ENCODE data around the gene CFAP45.
A peak's percentile ranks its signal among the peaks of the same experiment; 100 is the strongest.

Gene CFAP45

DNA sequence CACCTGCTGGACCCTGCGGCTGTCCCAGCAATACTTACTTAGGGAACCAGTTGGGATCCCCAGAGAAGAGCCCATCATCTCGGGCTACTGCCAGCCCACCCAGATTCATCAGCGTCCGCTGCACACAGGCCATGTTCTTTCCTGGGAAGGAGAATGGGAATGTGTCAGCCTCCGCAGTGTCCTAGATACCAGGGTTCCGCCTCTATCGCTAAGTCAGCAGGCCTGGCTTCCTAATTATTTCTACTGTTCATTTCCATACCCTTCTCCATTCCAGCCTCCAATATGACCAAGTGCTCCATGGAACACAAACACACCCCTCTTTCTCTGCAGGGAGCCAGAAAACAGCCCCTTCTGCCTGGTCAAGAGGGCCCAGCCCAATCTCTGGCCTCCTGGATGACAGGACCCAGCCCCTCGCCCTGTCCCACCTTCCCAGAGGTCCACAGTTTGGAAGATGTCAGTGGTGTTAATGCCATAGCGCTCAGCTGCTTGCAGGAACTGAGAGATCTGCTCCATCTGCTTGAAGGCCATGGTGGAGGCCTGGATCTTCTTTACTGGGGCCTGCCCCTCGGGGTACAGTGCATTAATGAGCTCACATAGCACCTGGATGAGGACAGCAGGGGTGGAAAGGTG lies 19.4 kb upstream of the CFAP45 start:
- peaks cover 3% of the 10 kb centered on the region for H3K27me3 ChIP-seq (ENCODE audit: control insufficient read depth, insufficient read depth, low read length)
- H3K4me3 ChIP-seq (ENCODE audit: low read depth, low read length) = no peak overlapping the region
- H3K9me3 ChIP-seq (ENCODE audit: control insufficient read depth, insufficient read depth, low read length) = no peaks in the 10 kb centered on the region
- H3K9ac ChIP-seq (ENCODE audit: low read depth, low read length) = no peak overlapping the region
- peaks cover 21% of the 10 kb centered on the region for H3K4me1 ChIP-seq (ENCODE audit: control insufficient read depth, insufficient read depth, low read length)
- H3K36me3 ChIP-seq (ENCODE audit: control insufficient read depth, insufficient read depth, low read length) = peaks cover 21% of the 10 kb centered on the region

DNA sequence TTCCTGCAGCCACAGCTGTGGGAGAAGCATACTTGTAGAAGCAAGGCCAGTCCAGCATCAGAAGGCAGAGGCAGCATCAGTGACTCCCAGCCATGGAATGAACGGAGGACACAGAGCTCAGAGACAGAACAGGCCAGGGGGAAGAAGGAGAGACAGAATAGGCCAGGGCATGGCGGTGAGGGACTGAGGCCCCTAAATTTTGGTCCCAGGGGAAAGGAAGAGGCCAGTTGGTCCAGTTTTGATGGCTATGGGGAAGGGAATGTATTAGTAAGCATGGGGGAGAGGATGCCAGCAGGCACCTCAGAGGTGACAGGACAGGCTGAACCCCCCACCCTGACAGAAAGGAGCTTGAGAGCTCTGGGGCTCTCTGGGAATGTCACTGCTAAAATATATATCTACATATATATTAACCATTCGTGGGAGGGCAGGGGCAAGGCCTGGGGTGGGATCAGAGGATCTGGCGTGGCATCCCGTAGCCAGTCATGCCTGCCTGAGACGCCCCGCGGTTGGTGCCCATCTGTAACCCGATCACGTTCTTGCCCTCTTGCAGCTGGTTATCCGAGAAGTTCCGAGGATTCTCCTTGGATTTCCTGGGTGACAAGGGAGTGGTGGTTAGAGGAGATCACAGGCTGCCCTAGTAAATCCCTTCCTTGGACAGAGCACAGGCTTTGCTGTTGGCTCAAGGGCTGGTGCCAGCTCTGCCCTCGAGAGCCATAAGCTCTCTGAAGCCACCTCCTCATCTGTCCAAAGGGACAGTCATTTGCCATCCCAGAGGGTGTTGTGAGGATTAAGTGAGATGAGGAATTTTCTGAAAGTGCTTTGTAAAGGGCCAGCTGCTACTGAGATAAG lies 18.6 kb upstream of the CFAP45 start:
- no peak overlapping the region for H3K9ac ChIP-seq (ENCODE audit: low read depth, low read length)
- H3K9me3 ChIP-seq (ENCODE audit: control insufficient read depth, insufficient read depth, low read length) = no peaks in the 10 kb centered on the region
- H3K36me3 ChIP-seq (ENCODE audit: control insufficient read depth, insufficient read depth, low read length) = peaks cover 21% of the 10 kb centered on the region
- H3K4me3 ChIP-seq (ENCODE audit: low read depth, low read length) = no peak overlapping the region
- H3K4me1 ChIP-seq (ENCODE audit: control insufficient read depth, insufficient read depth, low read length) = peaks cover 26% of the 10 kb centered on the region
- no peaks in the 10 kb centered on the region for H3K27me3 ChIP-seq (ENCODE audit: control insufficient read depth, insufficient read depth, low read length)

DNA sequence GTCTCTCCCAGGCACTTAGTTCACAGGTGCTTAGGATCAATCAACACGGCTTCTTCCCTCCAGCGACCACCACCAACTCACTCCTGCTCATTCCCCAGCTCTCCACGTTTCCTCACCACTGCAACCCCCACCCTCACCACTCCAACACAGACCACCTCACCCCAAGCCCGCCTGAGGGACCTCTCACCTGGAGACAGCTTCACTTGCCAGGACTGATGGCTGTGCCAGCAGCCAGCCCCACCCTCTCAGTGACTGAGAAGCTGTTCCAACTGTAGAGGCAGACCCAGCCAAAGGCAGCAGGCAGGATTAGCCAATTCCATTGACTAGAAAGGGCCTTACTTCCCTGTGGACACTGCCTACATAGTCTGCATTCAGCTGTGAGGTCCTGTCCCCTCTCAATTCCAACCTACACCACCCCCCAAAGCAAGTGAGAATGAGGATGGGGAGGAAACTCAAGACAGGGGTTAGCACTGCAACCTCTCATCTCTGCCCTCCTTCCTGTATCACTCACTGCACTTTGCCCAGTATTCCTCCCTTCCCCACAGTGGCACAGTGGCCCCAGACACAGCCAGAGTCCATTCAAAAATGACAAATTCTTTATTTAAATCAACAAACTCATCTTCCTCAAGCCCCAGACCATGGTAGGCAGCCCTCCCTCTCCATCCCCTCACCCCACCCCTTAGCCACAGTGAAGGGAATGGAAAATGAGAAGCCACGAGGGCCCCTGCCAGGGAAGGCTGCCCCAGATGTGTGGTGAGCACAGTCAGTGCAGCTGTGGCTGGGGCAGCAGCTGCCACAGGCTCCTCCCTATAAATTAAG lies 17.8 kb upstream of the CFAP45 start:
- Histone ChIP-seq H3K36me3 (ENCODE audit: control insufficient read depth, insufficient read depth, low read length) (peaks cover 21% of the 10 kb centered on the region), H3K4me3 (ENCODE audit: low read depth, low read length) (no peak overlapping the region), H3K27me3 (ENCODE audit: control insufficient read depth, insufficient read depth, low read length) (no peaks in the 10 kb centered on the region), H3K9ac (ENCODE audit: low read depth, low read length) (no peak overlapping the region), H3K9me3 (ENCODE audit: control insufficient read depth, insufficient read depth, low read length) (no peaks in the 10 kb centered on the region), H3K4me1 (ENCODE audit: control insufficient read depth, insufficient read depth, low read length) (peaks cover 25% of the 10 kb centered on the region)

DNA sequence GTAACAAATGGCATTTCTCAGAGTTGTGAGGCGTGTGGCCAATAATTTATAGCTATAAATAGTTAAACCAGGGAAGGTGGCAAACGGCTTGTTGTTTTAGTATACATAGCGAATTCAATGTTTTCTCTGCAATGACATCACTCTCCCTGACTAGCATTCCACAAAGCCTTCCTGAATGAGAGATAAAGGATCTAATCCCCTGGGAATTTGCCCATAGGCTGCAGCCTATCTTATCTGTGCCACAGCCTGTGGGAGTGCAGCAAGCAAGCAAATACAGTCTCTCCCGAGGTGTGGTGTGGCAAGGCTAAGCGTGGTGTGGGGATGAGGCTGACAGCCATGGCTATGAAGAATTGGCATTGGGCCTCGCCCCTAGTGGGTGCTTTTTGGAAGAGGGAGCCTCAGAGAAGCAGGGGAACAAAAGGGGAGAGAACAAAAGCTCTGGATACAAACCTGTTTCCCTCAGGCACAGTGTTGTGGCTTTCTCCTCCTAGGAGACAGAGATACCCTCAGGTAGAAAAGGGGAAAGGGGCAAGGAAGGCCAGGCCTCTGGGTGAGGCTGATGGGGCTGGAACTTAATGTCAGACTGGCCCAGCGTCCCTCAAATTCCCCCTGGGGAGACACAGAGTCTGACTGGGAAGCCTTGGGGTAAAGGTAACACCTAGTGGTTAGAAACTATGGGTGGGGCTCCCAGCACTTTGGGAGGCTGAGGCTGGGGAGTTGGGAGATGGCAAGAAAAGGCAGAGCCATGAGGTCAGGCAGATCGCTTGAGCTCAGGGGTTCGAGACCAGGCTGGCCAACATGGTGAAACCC lies 16.5 kb upstream of the CFAP45 start:
- peaks cover 24% of the 10 kb centered on the region for H3K4me1 ChIP-seq (ENCODE audit: control insufficient read depth, insufficient read depth, low read length)
- peak overlapping the region; percentile 24 for H3K9ac ChIP-seq (ENCODE audit: low read depth, low read length)
- no peak overlapping the region for H3K4me3 ChIP-seq (ENCODE audit: low read depth, low read length)
- no peaks in the 10 kb centered on the region for H3K27me3 ChIP-seq (ENCODE audit: control insufficient read depth, insufficient read depth, low read length)
- peaks cover 17% of the 10 kb centered on the region for H3K36me3 ChIP-seq (ENCODE audit: control insufficient read depth, insufficient read depth, low read length)
- no peaks in the 10 kb centered on the region for H3K9me3 ChIP-seq (ENCODE audit: control insufficient read depth, insufficient read depth, low read length)

DNA sequence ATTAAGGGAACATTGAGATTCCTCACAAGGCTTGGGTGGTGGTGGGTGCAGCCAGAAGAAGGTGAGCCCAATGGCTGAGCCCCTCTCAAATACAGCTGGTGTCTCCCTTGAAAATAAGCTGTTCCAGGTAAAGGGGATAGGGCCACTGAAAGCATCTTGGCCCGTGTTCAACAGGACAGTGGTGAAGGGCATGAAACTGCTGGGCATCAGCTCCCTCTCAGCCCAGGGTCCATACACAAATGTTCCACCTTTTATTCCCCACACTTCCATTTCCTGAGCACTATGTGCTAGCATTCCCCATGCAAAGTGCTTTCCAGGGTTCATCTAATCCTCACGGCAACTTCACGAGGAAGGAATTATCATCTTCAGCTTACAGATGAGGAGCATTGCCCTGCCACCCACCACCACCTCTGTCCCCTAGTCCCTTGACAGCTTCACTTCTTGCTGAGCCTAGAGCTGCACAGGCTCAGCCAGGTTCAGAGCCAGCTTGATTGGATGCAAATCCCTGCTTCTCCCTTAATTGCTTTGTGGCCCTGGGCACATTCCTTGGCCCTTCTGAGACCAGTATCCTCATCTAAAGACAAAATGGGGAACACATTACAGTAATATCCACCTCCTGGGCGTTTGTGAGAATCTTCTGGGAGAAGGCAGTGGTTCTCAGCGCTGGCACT lies 15.7 kb upstream of the CFAP45 start:
- peaks cover 29% of the 10 kb centered on the region for H3K4me1 ChIP-seq (ENCODE audit: control insufficient read depth, insufficient read depth, low read length)
- H3K9ac ChIP-seq (ENCODE audit: low read depth, low read length) = no peak overlapping the region
- no peak overlapping the region for H3K4me3 ChIP-seq (ENCODE audit: low read depth, low read length)

DNA sequence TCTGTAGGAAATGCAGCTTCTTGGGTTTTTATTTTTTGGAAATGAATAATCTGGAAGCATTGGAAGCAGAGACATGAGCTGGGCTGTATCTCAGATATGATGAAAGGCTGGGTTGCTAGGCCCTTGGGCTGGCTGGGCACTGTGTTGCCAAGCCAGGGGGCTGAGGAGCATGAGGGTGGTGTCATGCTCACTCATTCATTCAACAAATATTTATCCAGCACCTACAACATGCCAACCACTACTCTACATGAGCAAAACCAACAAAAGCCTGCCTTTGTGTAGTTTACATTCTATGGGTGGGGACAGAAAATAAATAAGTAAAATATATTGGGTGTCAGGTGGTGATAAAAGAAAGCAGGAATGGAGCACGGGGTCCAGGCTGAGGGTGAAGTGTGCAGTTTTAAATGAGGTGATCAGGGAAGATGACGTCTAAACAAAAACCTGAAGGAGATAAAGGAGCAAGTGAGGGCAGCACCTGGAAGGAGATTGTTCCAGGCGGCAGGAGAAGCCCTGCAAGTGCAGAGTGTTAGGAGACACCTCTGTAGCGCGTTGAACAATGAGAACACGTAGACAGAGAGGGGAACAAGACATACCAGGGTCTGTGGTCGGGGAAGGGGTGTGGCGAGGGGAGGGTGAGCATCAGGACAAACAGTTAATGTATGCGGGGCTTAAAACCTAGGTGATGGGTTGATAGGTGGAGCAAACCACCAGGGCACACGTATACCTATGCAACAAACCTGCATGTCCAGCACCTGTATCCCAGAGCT lies 14.5 kb upstream of the CFAP45 start:
- Histone ChIP-seq H3K4me3 (ENCODE audit: low read depth, low read length) (no peak overlapping the region), H3K36me3 (ENCODE audit: control insufficient read depth, insufficient read depth, low read length) (peaks cover 8% of the 10 kb centered on the region), H3K9me3 (ENCODE audit: control insufficient read depth, insufficient read depth, low read length) (no peaks in the 10 kb centered on the region), H3K4me1 (ENCODE audit: control insufficient read depth, insufficient read depth, low read length) (peaks cover 35% of the 10 kb centered on the region), H3K9ac (ENCODE audit: low read depth, low read length) (no peak overlapping the region), H3K27me3 (ENCODE audit: control insufficient read depth, insufficient read depth, low read length) (no peaks in the 10 kb centered on the region)

More for the DNA sequence above, 15.7 kb upstream of the CFAP45 start:
- H3K36me3 ChIP-seq (ENCODE audit: control insufficient read depth, insufficient read depth, low read length) = peaks cover 17% of the 10 kb centered on the region
- no peaks in the 10 kb centered on the region for H3K9me3 ChIP-seq (ENCODE audit: control insufficient read depth, insufficient read depth, low read length)
- H3K27me3 ChIP-seq (ENCODE audit: control insufficient read depth, insufficient read depth, low read length) = no peaks in the 10 kb centered on the region

DNA sequence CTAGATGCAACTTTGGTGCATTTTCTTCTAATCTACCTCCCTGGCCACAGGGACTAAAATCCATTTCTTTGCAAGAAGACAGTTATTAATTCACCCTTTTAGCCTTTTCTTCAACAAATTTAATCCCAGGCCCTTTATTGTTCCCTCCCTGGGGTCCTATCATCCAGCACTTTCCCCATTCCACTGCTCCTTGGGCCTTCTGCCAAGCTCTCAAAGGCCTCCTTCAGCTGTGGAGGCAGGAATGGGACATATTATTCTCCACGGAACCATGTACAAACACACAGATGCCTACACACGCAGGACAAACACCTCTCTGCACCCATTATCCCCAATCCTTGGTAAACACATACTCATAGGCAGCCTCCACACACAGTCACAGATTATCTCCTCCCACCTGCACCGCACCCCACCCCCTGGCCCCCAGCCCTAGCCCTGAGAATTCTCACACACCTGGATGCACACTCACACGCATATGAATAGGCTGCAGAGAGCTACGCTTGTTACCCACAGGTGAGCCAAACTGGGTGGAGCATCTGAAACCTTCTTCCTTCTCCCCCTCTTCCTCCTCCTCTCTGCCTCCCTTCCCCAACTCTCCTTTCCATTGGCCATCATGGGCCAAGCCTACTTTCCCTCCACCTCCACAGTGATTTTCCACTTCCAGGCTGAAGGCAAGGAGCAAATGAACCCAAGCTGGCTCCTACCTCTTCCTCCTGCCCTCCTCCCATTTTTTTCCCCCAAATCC lies 13.7 kb upstream of the CFAP45 start:
- H3K4me1 ChIP-seq (ENCODE audit: control insufficient read depth, insufficient read depth, low read length) = peaks cover 35% of the 10 kb centered on the region
- no peaks in the 10 kb centered on the region for H3K27me3 ChIP-seq (ENCODE audit: control insufficient read depth, insufficient read depth, low read length)
- H3K4me3 ChIP-seq (ENCODE audit: low read depth, low read length) = no peak overlapping the region
- H3K36me3 ChIP-seq (ENCODE audit: control insufficient read depth, insufficient read depth, low read length) = peaks cover 1% of the 10 kb centered on the region
- H3K9me3 ChIP-seq (ENCODE audit: control insufficient read depth, insufficient read depth, low read length) = no peaks in the 10 kb centered on the region
- no peak overlapping the region for H3K9ac ChIP-seq (ENCODE audit: low read depth, low read length)

DNA sequence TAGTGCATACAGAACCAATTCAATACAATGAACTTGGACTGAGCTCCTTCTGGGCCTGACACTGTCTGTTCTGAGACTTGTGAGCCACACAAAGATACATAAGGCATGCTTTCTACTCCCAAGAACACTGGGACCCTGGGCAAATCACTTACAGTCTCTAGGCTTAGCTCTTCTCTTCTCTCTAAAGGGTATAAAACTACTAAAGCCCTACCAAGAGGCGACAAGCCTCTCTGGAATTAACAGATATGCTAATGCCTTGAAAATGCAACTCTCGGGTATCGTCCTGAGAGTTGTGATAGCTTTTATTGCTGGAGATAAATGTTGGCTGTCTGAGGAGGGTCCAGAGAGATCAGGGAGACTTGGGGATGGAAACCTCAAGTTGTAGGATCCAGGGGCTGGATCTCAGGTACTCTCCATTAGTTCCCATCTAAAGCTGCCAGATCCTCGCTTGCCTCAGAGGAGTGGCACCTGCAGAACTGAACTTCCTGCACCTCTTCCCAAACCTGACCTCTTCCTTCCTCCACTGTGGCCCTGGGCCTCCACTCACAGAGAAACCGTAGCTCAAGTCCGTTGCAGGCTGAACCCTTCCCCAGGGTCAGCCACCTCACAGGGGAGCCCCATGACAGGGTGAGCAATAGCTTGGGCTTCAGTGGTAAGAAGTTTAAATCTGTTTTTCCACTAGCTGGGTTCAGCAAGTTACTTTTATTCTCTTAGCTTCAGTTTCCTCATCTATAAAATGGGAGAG lies 11.5 kb upstream of the CFAP45 start:
- no peaks in the 10 kb centered on the region for H3K9me3 ChIP-seq (ENCODE audit: control insufficient read depth, insufficient read depth, low read length)
- no peak overlapping the region for H3K4me3 ChIP-seq (ENCODE audit: low read depth, low read length)
- no peaks in the 10 kb centered on the region for H3K27me3 ChIP-seq (ENCODE audit: control insufficient read depth, insufficient read depth, low read length)
- H3K9ac ChIP-seq (ENCODE audit: low read depth, low read length) = no peak overlapping the region
- peaks cover 32% of the 10 kb centered on the region for H3K4me1 ChIP-seq (ENCODE audit: control insufficient read depth, insufficient read depth, low read length)
- H3K36me3 ChIP-seq (ENCODE audit: control insufficient read depth, insufficient read depth, low read length) = no peaks in the 10 kb centered on the region

DNA sequence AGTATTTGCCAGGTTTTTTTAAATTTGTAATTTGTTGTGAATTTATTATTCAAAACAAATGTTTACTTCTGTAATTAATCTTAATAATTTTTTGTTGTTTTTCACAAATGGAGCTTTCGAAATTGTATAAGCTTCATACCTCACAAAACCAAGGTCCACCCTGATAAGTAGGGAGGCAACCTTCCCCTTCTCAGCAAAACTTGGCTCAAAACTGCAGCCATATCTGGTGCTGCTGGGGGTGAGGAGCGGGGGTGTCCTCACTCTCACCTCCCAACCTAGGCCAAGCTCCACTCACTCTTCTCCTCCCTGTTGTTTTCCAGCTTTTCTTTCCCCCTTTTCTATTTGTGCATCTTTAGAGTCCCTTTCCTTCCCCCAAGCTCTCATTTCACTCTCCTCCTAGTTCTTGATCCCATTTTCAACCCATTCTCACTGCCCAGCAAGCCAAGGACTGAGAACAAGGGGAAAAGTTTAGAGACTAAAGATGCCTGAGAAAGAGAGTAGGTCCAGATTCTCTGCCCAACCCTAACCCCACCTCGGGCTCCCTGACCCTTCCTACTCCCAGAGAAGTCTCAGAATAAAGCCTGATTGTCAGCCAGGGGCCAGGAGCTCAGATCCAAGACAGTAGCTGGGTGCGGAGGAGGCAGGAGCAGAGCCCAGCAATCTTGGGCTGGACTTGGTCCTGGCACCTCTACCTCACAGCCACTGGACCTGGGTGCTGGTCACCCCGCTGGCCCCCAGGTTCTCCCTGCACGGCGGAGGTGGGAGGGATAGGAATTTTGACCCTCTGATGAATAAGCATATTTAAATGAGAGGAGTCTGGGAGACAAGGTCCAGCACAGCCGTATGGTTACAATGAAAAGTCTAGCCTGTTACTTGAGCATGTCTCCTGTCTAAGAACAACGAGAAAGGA lies 8.3 kb upstream of the CFAP45 start:
- H3K9me3 ChIP-seq (ENCODE audit: control insufficient read depth, insufficient read depth, low read length) = no peaks in the 10 kb centered on the region
- no peaks in the 10 kb centered on the region for H3K27me3 ChIP-seq (ENCODE audit: control insufficient read depth, insufficient read depth, low read length)
- H3K9ac ChIP-seq (ENCODE audit: low read depth, low read length) = no peak overlapping the region
- H3K4me3 ChIP-seq (ENCODE audit: low read depth, low read length) = no peak overlapping the region
- H3K36me3 ChIP-seq (ENCODE audit: control insufficient read depth, insufficient read depth, low read length) = no peaks in the 10 kb centered on the region
- H3K4me1 ChIP-seq (ENCODE audit: control insufficient read depth, insufficient read depth, low read length) = peaks cover 13% of the 10 kb centered on the region
